Vagina (tissue), 2 donors: ENCODE measurements around the gene POMT2.

Experiments
- CTCF ChIP-seq, 3 experiments: fragments of 450-650 bp in 2 of 3; fragments of 200-600 bp in 1 of 3; sonication (generic) in 1 of 3; IDR thresholded peaks; one replicate each; pipeline ENCODE4 v1.5.1; 2017 to 2019; ENCODE audit warnings: antibody characterized with exemption in 3 of 3, mild to moderate bottlenecking in 2 of 3, moderate library complexity in 2 of 3
- POLR2A ChIP-seq, 2 donors: fragments of 450-650 bp; IDR thresholded peaks; one replicate each; pipeline ENCODE4 v1.6.1; 2017; ENCODE audit warnings: antibody characterized with exemption in 2 of 2, mild to moderate bottlenecking in 2 of 2, moderate library complexity in 2 of 2
- POLR2AphosphoS5 ChIP-seq, 2 donors: sonication (generic); formaldehyde crosslinking; IDR thresholded peaks; one replicate each; pipeline ENCODE4 v1.9.0; 2017; ENCODE audit warnings: antibody characterized with exemption in 2 of 2, mild to moderate bottlenecking in 2 of 2, low read depth in 1 of 2; ENCODE audit not compliant: insufficient read depth in 1 of 2

DNA sequence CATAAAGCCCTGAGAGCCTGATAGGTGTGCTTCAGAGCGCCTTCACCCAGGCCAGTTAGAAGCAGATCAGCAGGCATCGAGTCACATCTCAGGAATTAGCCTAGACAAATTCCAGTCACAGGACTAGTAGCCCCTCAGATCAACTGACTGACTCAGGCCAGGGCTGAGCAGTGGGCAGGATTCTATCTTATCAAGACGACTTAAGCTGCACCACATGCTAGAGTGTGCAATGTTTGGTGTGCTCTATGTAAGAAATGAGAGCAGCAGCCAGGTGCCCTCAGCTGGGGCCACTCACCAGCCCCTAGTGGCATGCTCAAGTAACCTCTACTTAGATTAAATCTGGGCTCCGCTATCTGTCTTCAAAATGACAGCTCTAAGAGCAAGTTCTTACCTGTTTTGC lies 30.0 kb downstream of the POMT2 start:
- TF ChIP-seq CTCF (IDR thresholded peaks at IDR 0.05) (no peak), POLR2A (IDR thresholded peaks at IDR 0.05) (no peak), POLR2AphosphoS5 (IDR thresholded peaks at IDR 0.05; ENCODE audit: insufficient read depth in 1 of 2, low read depth in 1 of 2) (no peak)
